Measurements from ENCODE around the gene NCKAP5.
"Not testable (repeated sequence)": the region's sequence is repeated elsewhere in the genome, so short reads cannot be mapped to it uniquely, and the experiment has no call there.

The NCKAP5 gene

GRCh38 chr2:133266041-133266925 is 302.0 kb downstream of the NCKAP5 start:
- DNase-seq (ENCODE audit: low spot score): no peak

GRCh38 chr2:133265432-133265949 is 302.8 kb downstream of the NCKAP5 start:
- no peak for DNase-seq (ENCODE audit: low spot score)

DNA sequence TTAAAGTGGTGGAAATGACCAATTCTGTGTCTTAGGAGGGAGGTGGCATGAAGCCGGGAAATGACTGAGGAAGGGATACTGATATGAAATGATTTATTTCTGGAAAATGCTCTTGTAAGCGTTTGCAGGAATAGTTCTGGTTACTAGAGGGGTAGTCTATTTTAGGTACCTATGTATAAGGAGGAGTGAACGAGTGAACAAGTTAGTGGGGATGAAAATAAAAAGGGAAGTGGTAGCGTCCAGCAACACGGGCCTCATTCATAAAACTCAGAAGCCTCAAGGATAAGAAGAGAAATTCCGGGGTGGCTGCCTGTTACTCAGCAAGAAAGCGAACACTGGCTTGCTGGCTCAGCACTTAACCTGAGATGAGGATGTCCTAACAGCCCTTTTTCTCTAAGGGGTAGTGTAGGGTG is 303.3 kb downstream of the NCKAP5 start:
- DNase-seq (ENCODE audit: low spot score): no peak

DNA sequence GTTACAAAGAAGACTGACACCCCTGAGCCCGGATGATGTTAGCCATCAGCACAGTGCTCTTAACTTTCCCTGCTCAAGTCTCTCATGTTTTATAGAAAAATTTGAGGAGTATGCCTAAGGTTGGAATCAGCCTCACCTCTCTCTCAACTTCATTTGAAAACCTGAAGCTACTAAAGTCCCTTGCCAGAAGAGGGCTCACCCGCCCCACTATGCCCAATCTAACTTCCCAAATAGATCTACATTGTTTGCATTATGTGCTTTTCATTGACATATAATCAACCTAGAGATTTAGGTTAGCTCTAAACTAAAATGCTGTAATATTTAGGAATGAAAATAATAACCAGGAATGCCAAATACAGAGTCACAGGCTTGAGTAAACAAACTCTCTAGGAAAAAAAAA is 305.4 kb downstream of the NCKAP5 start:
- no peak for DNase-seq (ENCODE audit: low spot score)

- no peak for DNase-seq (ENCODE audit: low spot score)
These were observed 312.9 kb downstream of the NCKAP5 start for GRCh38 chr2:133255360-133255759.

DNA sequence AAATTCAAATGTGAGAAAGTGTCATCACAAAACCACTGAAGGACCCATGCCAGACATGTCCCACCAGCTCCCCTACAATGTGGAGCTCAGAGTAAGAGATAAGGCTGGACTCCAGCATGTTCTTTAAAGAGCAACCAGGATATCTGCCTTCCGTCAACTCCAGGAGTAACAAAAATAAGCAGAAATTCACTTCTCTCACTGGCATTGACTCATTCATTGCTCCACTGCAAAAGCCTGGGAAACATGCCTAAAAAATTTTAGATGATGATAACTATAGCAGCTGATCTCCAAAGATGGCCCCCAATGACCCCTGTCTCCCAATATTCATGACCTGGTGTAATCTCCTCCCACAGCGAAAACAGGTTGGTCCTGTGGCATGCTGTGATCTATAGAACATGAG is 314.5 kb downstream of the NCKAP5 start:
- DNase-seq (ENCODE audit: low spot score): no peak

GRCh38 chr2:133252780-133253355 is 315.4 kb downstream of the NCKAP5 start:
- DNase-seq (ENCODE audit: low spot score): no peak

- no peak for DNase-seq (ENCODE audit: low spot score)
These were observed 318.9 kb downstream of the NCKAP5 start for GRCh38 chr2:133249362-133249761.

- no peak for DNase-seq (ENCODE audit: low spot score)
These were observed 320.0 kb downstream of the NCKAP5 start for GRCh38 chr2:133248264-133248663.

GRCh38 chr2:133247631-133248030 is 320.6 kb downstream of the NCKAP5 start:
- no peak for DNase-seq (ENCODE audit: low spot score)

- DNase-seq (ENCODE audit: low spot score): no peak
These were observed 327.1 kb downstream of the NCKAP5 start for GRCh38 chr2:133241224-133241571.

DNA sequence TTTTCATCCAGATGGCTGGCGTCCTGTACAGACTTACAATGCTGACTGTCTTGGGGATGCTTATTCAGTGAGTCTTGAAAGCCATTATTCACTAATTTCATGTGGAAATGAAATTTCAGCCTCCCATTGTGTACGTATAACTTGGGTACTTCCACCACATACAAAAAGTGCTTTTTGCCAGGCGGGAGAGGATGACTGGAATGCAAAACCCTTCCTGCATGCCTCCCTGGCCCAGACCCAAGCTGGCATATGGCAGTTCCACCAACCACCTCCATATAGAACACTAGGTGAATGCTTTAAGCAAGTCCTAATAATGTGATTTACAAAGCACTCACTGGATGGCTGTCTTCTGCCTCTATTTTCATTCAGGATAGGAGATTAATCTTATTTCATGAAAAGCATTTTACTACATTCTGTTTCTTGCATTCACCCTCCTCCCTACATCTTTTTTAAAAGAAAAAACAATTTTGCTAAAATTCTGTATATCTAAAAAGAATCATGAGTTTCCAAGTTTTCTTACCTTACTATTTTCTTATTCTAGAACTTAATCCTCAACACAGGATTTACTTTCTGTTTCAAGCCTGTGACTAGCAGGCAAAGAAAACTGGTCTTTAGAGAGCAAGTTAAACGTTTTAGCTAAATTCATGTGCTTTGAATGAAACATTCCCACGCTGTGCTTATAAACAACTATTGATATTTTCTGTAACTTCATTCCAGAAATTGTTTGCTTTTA is 327.6 kb downstream of the NCKAP5 start:
- no peak for DNase-seq (ENCODE audit: low spot score)

DNA sequence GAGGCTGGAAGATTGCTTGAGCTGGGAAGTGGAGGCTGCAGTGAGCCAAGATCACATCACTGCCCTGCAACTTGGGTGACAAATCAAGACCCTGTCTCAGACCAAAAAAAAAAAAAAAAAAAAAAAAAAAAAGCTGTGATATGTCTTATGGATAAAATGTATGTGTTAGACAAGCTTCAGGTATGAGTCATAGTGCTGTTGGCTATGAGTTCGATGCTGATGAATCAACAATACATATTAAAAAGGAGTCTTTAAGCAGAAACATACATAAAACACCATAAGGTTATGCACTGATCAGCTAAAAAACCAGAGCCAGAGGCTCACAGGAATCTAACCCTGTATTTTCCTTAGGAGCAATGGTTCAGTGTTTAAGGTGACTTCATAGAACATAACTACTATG is 332.3 kb downstream of the NCKAP5 start:
- no peak for DNase-seq (ENCODE audit: low spot score)

GRCh38 chr2:133232556-133232955 is 335.7 kb downstream of the NCKAP5 start:
- no peak for DNase-seq (ENCODE audit: low spot score)

- DNase-seq (ENCODE audit: low spot score): no peak
These were observed 337.0 kb downstream of the NCKAP5 start for GRCh38 chr2:133231264-133231663.

GRCh38 chr2:133229974-133230373 is 338.3 kb downstream of the NCKAP5 start:
- DNase-seq (ENCODE audit: low spot score): no peak

DNA sequence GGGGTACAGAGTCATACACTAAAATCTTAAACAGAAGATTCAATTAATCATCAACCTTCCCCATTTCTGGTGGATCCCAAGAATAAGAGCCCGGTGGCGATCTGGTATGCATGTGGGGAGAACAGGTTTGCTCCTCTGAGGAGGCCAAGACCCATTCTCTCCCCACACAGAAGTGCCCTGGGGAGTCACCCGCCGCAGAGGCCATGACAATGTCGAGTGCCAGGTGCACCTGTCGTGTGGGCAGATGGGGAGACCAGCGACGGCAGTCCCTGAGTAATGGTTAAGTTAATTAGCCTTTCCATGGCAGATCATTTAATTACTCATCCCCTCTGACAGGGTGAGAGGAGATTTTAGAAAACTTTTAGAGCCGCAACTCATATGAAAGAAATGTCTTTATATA is 345.0 kb downstream of the NCKAP5 start:
- no peak for DNase-seq (ENCODE audit: low spot score)

DNA sequence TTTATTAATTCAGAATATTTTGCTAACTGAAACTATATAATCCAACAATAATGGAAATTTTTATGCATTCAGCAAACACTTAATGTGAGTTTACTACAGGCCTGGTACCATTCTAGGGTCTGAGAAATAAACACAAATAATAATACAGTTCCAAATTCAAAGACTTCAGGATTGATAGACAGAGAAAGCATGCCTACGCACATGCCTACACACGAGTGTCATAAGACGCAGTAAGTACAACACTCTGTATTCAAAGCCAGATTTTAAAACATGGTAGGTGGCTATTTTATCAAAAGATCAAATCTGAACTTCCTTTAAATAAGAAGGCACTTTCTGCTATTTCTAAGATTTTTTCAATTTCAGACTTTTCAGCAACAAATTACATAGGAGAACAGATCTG is 346.9 kb downstream of the NCKAP5 start:
- no peak for DNase-seq (ENCODE audit: low spot score)

DNA sequence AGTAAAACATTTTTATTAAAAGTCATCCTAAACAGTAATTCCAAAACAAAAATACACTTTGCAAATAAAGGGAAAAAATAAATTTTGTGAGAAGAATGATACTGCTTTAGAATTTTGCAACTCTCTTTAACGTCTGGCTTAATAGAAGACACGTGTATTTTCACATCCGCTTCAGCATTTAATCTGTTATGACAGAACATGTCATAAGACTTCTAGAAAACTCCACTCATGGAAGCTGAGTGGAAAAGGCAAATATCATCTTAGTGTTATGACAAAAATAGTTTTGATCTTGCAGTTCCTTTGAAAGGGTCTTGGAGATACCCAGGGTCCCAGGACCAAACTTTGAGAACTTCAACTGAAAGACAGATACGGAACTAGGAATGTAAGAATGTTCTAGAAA is 350.1 kb downstream of the NCKAP5 start:
- DNase-seq (ENCODE audit: low spot score): no peak

DNA sequence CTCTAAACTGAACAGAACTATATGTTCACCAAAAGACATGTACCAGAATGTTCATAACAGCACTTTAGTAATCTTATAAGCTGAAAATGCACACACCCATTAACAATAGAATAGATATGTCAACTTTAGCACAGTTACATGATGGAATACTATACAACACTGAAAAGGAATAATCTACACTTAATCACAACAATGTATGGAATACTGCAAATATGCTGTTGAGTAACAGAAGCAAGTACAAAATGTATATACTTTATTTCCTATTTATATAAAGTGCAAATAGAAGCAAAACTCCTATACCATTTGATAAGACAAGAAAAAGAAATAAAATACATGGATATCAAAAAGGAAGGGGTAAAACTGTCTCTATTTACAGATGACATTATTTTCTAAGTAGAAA is 352.8 kb downstream of the NCKAP5 start:
- DNase-seq (ENCODE audit: low spot score): no peak

DNA sequence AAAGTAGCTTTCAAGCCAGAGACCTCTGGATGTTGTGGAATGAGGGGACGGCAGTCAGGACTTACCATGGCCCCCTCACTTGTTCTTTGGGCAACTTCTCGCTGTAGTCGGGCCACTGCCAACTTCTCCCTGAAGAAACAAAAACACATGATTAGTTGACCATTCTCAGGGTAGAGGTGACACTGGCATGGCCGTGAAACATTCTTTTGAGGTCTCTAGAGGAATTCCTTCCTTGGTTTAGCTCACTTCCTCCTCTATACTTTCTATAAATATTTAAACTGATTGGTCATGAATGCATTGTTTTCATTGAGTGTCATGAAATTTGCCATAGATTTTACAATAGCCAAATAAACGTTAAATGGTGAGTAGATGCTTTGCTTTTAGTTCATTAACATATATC is 354.6 kb downstream of the NCKAP5 start:
- DNase-seq (ENCODE audit: low spot score): no peak

GRCh38 chr2:133209325-133209724 is 358.9 kb downstream of the NCKAP5 start:
- no peak for DNase-seq (ENCODE audit: low spot score)

- DNase-seq (ENCODE audit: low spot score): not testable (repeated sequence)
These were observed 361.6 kb downstream of the NCKAP5 start for GRCh38 chr2:133206666-133207065.
